Brain microvascular endothelial cell (primary cell): Measurements from ENCODE around the gene SEMA6A.

ENCODE experiments used
- DNase-seq: peaks from one replicate; pipeline ENCODE4 v3.0.0-alpha.2; 2020
- H3K27ac ChIP-seq: fragments of 250-450 bp; sonication (Bioruptor Pico); 2 replicates; pipeline ENCODE4 v1.5.1; 2020; ENCODE audit warnings: mild to moderate bottlenecking, moderate library complexity
- H3K27me3 ChIP-seq: fragments of 250-450 bp; sonication (Bioruptor Pico); replicated peaks from 2 replicates; pipeline ENCODE4 v1.5.1; 2020; ENCODE audit warnings: mild to moderate bottlenecking
- H3K36me3 ChIP-seq: fragments of 250-450 bp; sonication (Bioruptor Pico); replicated peaks from 2 replicates; pipeline ENCODE4 v1.5.1; 2020; ENCODE audit warnings: mild to moderate bottlenecking
- H3K4me3 ChIP-seq: 2 replicates; pipeline ENCODE4 v1.5.1; 2011; ENCODE audit warnings: low read depth, mild to moderate bottlenecking, control low read depth, low read length, moderate library complexity
- in situ Hi-C: cut with HindIII; loops from 2 replicates; pipeline ENCODE4 v1.10.0; 2017; ENCODE audit warnings: low sequenced_read_pairs, low pct_ligation_motif_present
- TF ChIP-seq, protein P1 (sequence below): IDR thresholded peaks from 2 replicates; pipeline ENCODE4 v1.5.1; 2011; ENCODE audit warnings: low read depth, mild to moderate bottlenecking, moderate library complexity, low read length, control low read depth, inconsistent platforms; ENCODE audit errors: missing control alignments

Gene SEMA6A

GRCh38 chr5:116521173-116521872 is 53.3 kb downstream of the SEMA6A start:
- Histone ChIP-seq H3K36me3 (no peaks in the 10 kb centered on the region), H3K4me3 (no peak overlapping the region), H3K27me3 (no peaks in the 10 kb centered on the region), H3K27ac (no peak overlapping the region)
- in situ Hi-C loops: no loop called here
- DNase-seq: no peak
- TF ChIP-seq, protein P1, sequence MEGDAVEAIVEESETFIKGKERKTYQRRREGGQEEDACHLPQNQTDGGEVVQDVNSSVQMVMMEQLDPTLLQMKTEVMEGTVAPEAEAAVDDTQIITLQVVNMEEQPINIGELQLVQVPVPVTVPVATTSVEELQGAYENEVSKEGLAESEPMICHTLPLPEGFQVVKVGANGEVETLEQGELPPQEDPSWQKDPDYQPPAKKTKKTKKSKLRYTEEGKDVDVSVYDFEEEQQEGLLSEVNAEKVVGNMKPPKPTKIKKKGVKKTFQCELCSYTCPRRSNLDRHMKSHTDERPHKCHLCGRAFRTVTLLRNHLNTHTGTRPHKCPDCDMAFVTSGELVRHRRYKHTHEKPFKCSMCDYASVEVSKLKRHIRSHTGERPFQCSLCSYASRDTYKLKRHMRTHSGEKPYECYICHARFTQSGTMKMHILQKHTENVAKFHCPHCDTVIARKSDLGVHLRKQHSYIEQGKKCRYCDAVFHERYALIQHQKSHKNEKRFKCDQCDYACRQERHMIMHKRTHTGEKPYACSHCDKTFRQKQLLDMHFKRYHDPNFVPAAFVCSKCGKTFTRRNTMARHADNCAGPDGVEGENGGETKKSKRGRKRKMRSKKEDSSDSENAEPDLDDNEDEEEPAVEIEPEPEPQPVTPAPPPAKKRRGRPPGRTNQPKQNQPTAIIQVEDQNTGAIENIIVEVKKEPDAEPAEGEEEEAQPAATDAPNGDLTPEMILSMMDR: no peak

DNA sequence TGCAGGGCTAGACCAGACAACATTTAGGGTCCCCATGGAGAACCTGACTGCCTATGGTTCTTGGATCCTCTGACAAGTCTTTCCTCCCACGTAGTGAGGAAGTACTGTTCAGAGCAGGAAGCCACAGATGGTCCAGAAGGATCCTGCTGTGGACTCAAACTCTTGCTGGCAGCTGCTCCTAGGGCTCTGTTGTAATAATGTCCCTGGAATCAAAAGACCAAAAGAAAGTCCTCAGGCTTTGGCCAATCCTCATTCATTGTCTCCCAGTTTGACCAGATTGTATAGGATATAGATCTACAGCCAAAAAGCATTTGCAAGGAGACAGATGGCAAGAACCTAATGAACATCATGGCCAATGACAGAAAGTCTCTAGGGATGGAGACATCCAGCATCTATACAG is 53.9 kb downstream of the SEMA6A start:
- H3K4me3 ChIP-seq: no peak overlapping the region
- TF ChIP-seq, protein P1: no peak
- no peaks in the 10 kb centered on the region for H3K36me3 ChIP-seq
- H3K27me3 ChIP-seq: no peaks in the 10 kb centered on the region
- H3K27ac ChIP-seq: no peak overlapping the region
- DNase-seq: no peak
- in situ Hi-C loops: no loop called here

DNA sequence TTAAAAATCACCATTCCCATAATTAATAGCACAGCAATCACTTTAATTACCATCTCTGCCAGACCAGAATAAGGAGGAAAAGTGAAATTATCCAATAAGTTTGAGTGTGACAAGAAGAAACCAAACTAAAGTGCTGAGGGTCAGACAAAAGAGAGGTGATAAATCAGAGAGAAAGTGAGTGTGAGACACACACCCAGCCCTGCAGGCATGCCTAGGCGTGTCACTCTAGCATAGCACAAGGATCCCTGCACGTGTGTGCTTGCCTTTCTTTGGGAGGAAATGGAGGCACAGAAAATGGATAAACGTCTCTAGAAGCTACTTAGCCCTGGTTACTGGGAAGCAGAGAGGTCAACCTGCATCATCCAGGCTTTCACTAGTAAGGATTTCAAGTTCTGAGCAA is 56.2 kb downstream of the SEMA6A start:
- DNase-seq: no peak

DNA sequence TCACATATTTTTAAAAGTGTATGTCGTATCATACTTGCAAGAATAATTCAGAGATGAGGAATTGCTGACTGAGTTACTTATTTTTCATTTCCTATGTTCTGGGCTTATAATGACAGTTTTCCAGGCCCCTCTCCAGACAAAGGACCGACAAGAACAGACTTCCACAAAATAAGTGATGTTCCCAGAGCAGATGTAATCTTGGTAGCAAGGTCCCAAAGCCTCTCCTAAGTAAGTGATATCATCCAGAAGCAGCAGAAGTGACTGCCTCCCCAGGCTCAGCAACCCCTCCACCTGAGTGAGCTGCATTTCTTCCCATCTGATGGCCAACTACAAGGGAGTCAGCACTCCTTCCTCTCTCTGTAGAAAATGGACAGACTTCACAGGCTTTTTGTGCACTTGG is 57.1 kb downstream of the SEMA6A start:
- no peak for DNase-seq
- in situ Hi-C loops: no loop called here

More for the DNA sequence above, 56.2 kb downstream of the SEMA6A start:
- Histone ChIP-seq H3K27me3 (no peaks in the 10 kb centered on the region), H3K4me3 (no peak overlapping the region), H3K36me3 (no peaks in the 10 kb centered on the region), H3K27ac (no peak overlapping the region)
- TF ChIP-seq, protein P1: no peak
- in situ Hi-C loops: no loop called here

GRCh38 chr5:116516021-116516420 is 58.6 kb downstream of the SEMA6A start:
- H3K36me3 ChIP-seq: no peaks in the 10 kb centered on the region
- no peak for DNase-seq
- no peak overlapping the region for H3K27ac ChIP-seq
- in situ Hi-C loops: no loop called here
- TF ChIP-seq, protein P1: no peak
- no peaks in the 10 kb centered on the region for H3K27me3 ChIP-seq
- H3K4me3 ChIP-seq: no peak overlapping the region

More for the DNA sequence above, 57.1 kb downstream of the SEMA6A start:
- Histone ChIP-seq H3K4me3 (no peak overlapping the region), H3K27ac (no peak overlapping the region), H3K27me3 (no peaks in the 10 kb centered on the region), H3K36me3 (no peaks in the 10 kb centered on the region)
- TF ChIP-seq, protein P1: no peak

GRCh38 chr5:116514421-116514970 is 60.1 kb downstream of the SEMA6A start:
- in situ Hi-C loops: no loop called here
- Histone ChIP-seq H3K27ac (no peak overlapping the region), H3K4me3 (no peak overlapping the region), H3K27me3 (no peaks in the 10 kb centered on the region), H3K36me3 (no peaks in the 10 kb centered on the region)
- DNase-seq: no peak
- TF ChIP-seq, protein P1: no peak
